H1 (cell line): Measurements from ENCODE around the gene GAS6. TPM values are rescaled to one million over a fixed set of nuclear protein-coding genes. Genes with fewer than 3 reads are reported as not detected.

ENCODE experiments used
- CBX5 ChIP-seq: fragments of 300-800, 300-1000 bp; sonication (generic); IDR thresholded peaks from 2 replicates; pipeline ENCODE4 v1.7.1; 2016; ENCODE audit warnings: antibody characterized with exemption, low read length, low read depth
- CREB1 ChIP-seq: IDR thresholded peaks from 2 replicates; pipeline ENCODE4 v1.6.1; 2012; ENCODE audit warnings: inconsistent platforms
- KDM4A ChIP-seq: IDR thresholded peaks from one replicate; pipeline ENCODE4 v1.7.1; 2012; ENCODE audit warnings: low read depth, mild to moderate bottlenecking, moderate library complexity, low read length, inconsistent platforms; ENCODE audit not compliant: severe bottlenecking
- KDM5A ChIP-seq: fragments of 200-600 bp; IDR thresholded peaks from 2 replicates; pipeline ENCODE4 v1.7.1; 2012; ENCODE audit warnings: mild to moderate bottlenecking, low read length, inconsistent platforms, mixed read lengths
- MAFK ChIP-seq: IDR thresholded peaks from 2 replicates; pipeline ENCODE4 v1.6.1; 2012; ENCODE audit warnings: low read depth, mild to moderate bottlenecking, improper control_type of control experiment, low read length
- SIN3A ChIP-seq, 2 experiments: IDR thresholded peaks in 1 of 2; conservative IDR thresholded peaks in 1 of 2; 2 replicates each; pipeline ENCODE4 v1.6.1; 2011 to 2012; ENCODE audit warnings: low read length in 2 of 2, improper control_type of control experiment in 1 of 2, low read depth in 1 of 2, mild to moderate bottlenecking in 1 of 2
- SP4 ChIP-seq: IDR thresholded peaks from 2 replicates; pipeline ENCODE4 v1.6.1; 2012; ENCODE audit warnings: low read length, inconsistent platforms
- TAF1 ChIP-seq: IDR thresholded peaks from 2 replicates; pipeline ENCODE4 v1.6.1; 2011; ENCODE audit warnings: mild to moderate bottlenecking, low read depth, low read length
- TEAD4 ChIP-seq: IDR thresholded peaks from 2 replicates; pipeline ENCODE4 v1.6.1; 2012; ENCODE audit warnings: low read depth, low read length, inconsistent platforms, mixed read lengths
- polyA plus RNA-seq, 7 experiments: library from polyadenylated mRNA; depleted of rRNA in 3 of 7; stranded (reverse) in 5 of 7; unstranded in 2 of 7; fragments of >200 nt in 5 of 7; fragments of 200-250 nt in 2 of 7; gene quantifications; 1 replicate in 5 of 7; 2 replicates in 1 of 7; 4 replicates in 1 of 7; pipeline versions ENCODE4 v1.2.1 to v1.2.3, GENCODE V29; 2011 to 2013; ENCODE audit warnings: missing spikeins in 2 of 7, mixed read lengths in 2 of 7
- total RNA-seq: library from RNA; stranded (reverse); fragmentation: NEBNext Ultra II Directional; extraction: Animal tissue kit (Norgen Biotek cat#: 25700); gene quantifications from 2 replicates; pipeline ENCODE4 v1.2.1, GENCODE V29; 2021

The GAS6 gene
- total and polyA plus RNA-seq, 2 of the 8 experiments (the other 6 are each of a cell fraction or from before 2014, with no cell fraction given): 18.6 to 31.0 TPM

DNA sequence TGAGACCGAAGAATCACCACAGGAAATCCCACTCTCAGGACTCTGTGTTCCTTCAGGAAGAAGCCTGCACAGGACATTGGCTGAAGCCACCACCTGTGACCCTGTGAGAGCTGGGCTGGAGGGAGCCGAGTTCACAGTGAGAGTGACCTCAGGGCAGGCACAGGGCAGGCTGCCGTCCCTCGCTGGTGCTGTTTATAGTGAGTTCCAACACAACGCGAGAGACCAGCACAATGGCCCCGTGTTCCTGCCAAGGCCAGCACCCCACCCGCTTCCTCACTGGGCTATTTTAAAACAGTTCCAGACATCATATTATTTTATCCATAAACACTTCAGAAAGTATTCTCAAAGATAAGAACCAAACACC lies 18.4 kb upstream of the GAS6 start (continued):
- no peak for TF ChIP-seq SP4
- TF ChIP-seq MAFK: no peak
- no peak for TF ChIP-seq KDM5A
- TF ChIP-seq TAF1: no peak
- TF ChIP-seq SIN3A (conservative IDR thresholded peaks at IDR 0.05 in 1 of 2, IDR thresholded peaks at IDR 0.05 in 1 of 2; ENCODE audit: low read depth in 1 of 2, low read length in 2 of 2): no peak
- TF ChIP-seq CBX5: no peak
- TF ChIP-seq CREB1: no peak
- TF ChIP-seq KDM4A: no peak
- no peak for TF ChIP-seq TEAD4
